Measurements from ENCODE around the gene EPHA2.
"Not testable (repeated sequence)": the region's sequence is repeated elsewhere in the genome, so short reads cannot be mapped to it uniquely, and the experiment has no call there.

EPHA2 gene

DNA sequence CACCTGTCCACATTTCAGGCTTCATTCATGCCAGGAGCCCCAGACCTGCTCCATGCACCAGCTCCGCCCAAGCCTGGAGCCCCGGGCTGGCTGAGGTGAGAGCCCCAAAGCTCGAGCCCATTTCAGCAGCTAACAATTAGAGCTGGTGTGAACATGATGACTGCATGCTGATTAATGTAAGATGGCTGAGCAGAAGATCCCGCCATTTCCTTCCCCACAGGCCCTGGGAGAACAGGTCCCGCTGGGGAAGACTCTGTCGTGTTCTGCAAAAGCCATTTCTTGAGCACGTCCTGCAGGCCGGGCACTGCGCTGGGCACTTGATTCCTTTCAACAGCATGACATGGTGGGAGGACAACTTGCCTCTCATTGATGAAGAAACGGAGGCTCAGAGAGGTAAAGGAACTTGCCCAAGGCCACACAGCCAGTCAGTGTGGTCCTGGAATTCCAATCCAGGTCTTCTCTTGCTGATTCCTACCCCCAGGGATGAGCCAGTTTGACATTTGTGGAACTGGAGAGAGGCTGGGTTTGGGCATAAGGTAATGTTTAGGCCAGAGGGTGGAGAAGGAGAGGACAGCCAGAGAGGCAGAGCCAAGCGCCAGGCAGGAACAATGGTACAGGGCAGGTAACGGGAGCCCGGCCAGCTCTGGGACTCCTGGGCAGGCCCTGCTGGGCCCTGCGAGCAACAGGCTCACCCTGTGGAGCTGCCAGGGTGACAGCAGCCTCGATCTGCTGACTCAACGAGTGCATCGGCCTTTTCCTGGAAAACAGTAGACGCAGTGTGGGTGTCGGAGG, 28.1 kb upstream of the EPHA2 start:
- no peak for DNase-seq (ENCODE audit: low read depth)

GRCh38 chr1:16183179-16183578, 27.3 kb upstream of the EPHA2 start:
- DNase-seq (ENCODE audit: low read depth): no peak

- DNase-seq (ENCODE audit: low read depth): no peak
These were observed 26.2 kb upstream of the EPHA2 start for GRCh38 chr1:16181887-16182719.

DNA sequence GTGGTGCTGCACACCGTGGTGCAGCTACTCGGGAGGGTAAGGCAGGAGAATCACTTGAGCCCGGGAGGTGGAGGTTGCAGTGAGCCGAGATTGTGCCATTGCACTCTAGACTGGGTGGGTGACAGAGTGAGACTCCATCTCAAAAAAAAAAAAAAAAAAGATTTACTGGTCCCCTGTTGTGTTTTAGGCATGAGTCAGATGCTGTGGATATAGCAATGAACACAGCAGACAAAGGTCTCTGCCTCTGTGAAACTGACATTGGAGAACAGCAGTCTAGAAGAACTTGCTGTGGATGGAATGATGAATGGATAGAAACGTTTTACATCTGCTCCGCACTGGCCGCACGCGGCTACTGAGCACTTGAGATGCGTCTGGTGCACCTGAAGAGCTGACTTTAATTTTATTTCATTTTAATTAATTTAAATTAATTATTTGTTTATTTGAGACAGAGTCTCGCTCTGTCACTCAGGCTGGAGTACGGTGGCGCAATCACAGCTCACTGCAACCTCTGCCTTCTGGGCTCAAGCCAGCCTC, 24.5 kb upstream of the EPHA2 start:
- no peak for DNase-seq (ENCODE audit: low read depth)

- no peak for DNase-seq (ENCODE audit: low read depth)
These were observed 23.0 kb upstream of the EPHA2 start for GRCh38 chr1:16178596-16179497.

DNA sequence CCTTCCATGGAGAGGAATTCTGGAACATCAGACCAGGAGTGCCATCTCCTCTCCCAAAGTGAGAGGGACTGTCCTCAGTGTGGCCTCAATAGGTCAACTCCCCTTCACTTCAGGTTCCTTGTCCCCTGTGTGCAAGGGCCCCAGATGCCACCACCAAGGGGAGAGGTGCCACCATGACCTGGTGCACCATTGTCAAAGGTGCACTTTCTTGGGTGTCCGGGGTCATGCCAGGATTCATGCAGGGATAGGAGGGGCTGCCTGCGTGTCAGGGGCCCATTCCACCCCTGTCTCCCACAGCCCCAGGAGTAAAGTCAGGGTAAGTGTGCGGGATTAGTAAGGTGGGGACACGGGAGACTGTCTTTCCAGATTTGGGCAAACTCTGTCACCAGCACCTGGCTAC, 21.4 kb upstream of the EPHA2 start:
- no peak for DNase-seq (ENCODE audit: low read depth)

DNA sequence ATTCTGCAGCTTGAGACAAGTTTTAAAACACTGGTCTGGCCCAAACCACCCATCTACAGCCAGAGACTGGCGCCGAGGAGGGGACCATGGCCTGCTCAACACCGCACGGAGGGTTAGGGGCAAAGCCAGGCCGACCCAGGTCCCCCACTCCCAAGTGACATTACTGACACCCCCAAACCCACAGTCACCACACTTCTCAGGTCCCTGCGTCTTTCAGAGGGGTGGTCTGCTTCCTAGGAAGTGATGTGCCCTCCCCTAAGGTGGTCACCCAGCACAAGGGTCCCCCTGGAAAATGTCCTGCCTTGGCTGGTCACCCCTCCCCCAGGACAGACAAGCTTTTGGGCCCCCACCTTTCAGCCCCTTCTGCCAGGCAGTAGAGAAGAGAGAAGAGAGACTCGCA, 20.8 kb upstream of the EPHA2 start:
- no peak for DNase-seq (ENCODE audit: low read depth)

GRCh38 chr1:16175610-16176553, 20.0 kb upstream of the EPHA2 start:
- DNase-seq (ENCODE audit: low read depth): no peak

DNA sequence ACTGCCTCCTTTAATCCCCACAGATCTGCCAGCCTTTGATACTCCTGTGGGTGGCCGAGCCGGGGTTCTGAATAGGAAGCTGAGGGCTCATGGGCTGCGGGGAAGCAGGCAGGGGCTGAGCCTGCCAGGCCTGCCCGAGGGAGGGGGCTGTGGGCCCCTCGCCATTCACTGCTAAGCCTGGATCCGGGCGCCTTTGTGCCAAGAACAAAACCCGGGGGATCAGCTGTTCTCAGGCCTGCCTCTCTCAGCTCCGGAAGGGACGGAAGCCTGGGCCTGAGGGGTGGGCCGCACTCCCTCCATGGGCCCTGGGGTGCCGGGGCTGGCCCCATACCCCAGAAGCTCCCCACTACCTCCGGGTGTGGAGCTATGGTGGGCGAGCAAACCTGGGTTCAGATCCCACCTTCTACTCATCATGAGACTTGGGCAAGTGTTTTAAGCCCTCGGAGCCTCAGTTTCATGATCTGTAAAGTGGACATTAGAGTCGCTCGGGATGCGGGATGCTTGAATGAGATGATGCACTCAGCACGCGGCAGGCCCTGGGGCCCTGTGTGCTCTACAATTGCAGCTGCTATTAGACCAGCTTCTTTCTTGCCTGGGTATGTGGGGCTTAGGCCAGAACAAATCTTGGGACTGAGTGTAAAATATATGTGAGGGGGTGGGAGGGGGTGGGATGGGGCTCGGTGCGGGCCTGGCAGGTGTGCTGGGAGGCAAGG, 19.2 kb upstream of the EPHA2 start:
- no peak for DNase-seq (ENCODE audit: low read depth)

GRCh38 chr1:16174261-16174868, 18.5 kb upstream of the EPHA2 start:
- DNase-seq (ENCODE audit: low read depth): no peak

DNA sequence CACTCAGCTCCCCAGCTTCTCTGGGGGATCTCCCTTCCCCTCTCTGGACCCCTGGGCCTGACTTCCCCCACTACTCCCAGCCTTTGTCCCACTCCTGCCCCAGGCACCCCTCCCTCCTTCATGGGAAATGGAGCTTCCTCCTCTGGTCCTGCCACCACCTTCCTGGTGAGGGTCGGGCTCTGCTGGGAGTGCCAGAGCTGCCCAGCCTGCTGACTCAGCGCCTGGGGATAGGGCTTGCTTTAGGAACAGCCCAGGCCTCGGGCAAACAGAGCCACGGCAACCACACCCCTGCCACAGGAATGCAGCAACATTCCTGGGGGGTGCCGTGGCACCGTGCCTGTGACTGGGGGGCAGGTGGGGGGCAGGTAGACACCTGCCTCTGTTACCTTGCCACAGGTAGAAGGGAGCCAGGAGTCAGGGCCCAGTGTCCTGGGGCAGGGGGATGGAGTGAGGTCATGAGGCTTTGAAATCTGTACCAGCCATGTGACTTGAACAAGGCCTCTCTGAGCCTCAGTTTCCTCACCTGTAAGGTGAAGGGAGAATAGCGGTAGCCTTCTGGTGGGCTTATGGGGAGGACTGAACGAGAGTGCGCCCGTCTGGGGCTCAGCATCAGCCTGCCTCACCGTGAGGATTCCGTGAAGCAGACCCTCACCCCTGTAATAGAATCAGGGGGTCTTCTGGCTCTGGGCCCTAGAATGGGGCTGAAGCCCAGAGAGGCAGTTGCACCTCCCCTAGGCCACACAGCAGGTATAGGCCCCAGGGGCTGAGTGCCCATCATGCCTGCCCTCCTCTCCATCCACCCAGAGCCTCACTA, 17.8 kb upstream of the EPHA2 start:
- DNase-seq (ENCODE audit: low read depth): no peak

- DNase-seq (ENCODE audit: low read depth): no peak
These were observed 17.1 kb upstream of the EPHA2 start for GRCh38 chr1:16172964-16173446.

GRCh38 chr1:16172218-16172830, 16.5 kb upstream of the EPHA2 start:
- DNase-seq (ENCODE audit: low read depth): no peak

DNA sequence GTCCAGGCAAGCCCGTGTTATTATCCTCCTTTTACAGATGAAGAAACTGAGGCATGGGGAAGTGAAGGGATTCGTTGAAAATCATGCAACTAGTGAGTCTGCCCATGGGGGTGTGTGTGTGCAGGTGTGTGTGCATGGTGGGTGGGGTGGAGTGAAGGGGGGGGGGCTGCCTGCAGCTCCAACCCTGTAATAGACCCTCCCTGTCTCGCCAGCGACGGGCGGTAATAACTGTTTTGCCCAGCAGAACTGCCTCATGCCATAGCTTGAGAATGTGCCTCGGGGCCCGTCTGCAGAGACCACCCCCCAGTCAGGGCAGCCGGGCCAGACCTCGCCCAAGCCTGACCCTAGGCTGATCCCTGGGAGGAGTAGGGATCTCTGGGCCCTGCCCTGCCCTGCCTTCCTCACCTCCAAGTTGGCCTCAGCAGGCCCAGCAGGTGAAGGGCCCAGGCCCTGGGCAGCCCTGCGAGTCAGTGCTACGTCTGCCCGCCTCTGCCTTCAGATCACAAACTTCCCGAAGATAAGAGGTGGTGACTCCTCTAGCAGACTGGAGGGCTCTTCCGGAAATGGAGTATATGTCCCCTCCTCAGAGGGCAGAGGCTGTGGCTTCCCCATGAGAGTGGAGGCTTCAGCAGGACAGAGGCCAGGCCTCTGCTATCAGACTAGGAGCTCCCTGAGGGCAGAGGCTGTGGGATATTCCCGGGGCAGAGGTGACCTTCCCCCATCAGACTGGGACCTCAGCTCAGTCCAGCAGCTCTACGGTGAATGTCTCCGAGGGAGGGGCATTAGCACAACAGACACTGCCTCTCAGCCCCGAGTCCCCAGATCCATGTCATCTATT, 15.7 kb upstream of the EPHA2 start:
- no peak for DNase-seq (ENCODE audit: low read depth)

- no peak for DNase-seq (ENCODE audit: low read depth)
These were observed 14.4 kb upstream of the EPHA2 start for GRCh38 chr1:16170283-16170673.

DNA sequence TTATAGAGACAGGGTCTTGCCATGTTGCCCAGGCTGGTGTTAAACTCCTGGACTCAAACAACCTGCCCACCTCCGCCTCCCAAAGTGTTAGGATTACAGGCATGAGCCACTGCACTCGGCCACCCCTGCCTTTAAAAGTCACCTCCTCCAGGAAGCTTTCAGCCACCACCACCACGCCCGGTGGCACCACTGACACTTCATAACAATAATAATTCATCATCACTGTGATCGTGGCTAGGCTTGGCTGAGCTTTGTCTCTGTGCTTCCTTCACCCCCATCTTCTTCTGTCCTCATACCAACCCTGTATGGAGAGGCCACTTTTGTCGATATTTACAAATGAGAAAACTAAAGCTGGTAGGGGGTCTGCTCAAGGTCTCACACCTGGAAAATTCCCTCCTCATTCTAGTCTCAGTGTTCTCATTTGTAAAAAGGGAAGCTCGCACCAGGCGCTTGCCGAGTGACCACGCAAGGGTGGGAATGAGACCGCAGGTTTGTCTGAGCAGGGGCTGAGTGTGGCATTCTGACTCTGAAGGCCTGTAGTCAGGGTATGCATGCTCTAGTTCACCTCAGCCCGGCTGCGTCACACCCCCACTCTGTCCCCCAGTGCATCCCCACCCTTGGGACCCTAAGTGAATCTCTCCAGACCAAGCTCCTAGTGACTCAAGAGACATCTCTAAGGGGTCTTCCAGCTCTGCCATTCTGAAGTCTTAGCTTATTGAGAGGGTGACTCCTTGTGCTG, 12.9 kb upstream of the EPHA2 start:
- no peak for DNase-seq (ENCODE audit: low read depth)

DNA sequence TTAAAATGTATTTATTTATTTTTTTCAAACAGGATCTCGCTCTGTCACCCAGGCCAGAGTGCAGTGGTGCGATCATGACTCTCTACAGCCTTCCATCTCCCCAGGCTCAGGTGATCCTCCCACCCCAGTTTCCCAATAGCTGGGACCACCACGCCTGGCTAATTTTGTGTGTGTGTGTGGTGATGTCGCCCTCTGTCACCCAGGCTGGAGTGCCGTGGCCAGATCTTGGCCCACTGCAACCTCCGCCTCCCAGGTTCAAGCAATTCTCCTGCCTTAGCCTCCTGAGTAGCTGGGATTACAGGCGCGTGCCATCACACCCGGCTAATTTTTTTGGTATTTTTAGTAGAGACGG, 12.3 kb upstream of the EPHA2 start:
- DNase-seq (ENCODE audit: low read depth): not testable (repeated sequence)
